GM18517 (cell line): ENCODE results near the gene THAP3.
A peak's percentile ranks its signal among the peaks of the same experiment; 100 is the strongest.

Source experiments
- ATAC-seq: cut with Tn5 transposase; IDR thresholded peaks from one replicate; pipeline ENCODE4 v1.9.1; 2021; ENCODE audit warnings: mild to moderate bottlenecking, moderate library complexity; ENCODE audit not compliant: unreplicated experiment

The THAP3 gene

GRCh38 chr1:6624710-6625583 lies at the start of gene THAP3:
Gene THAP3, plus strand, starts transcription at chr1:6624868. Its CDS starts 351 bp downstream, at chr1:6625219.
- peak; percentile 69 for ATAC-seq

- ATAC-seq = no peak
Observed at GRCh38 chr1:6577831-6578525, 46.7 kb upstream of the THAP3 start.

GRCh38 chr1:6578624-6579373 lies 45.9 kb upstream of the THAP3 start:
- ATAC-seq = no peak

GRCh38 chr1:6579374-6580118 lies 45.1 kb upstream of the THAP3 start, which contains the start of gene ZBTB48:
Gene ZBTB48, plus strand, starts transcription at chr1:6579994. Its CDS starts 616 bp downstream, at chr1:6580610.
- peak; percentile 88 for ATAC-seq

GRCh38 chr1:6580119-6580592 lies 44.5 kb upstream of the THAP3 start:
- no peak for ATAC-seq

- ATAC-seq = no peak
Observed at GRCh38 chr1:6580593-6581409, 43.9 kb upstream of the THAP3 start.

GRCh38 chr1:6581561-6582305 lies 42.9 kb upstream of the THAP3 start:
- ATAC-seq = no peak

- no peak for ATAC-seq
Observed at GRCh38 chr1:6582370-6582769, 42.3 kb upstream of the THAP3 start.

GRCh38 chr1:6584126-6585080 lies 40.3 kb upstream of the THAP3 start:
- no peak for ATAC-seq

- no peak for ATAC-seq
Observed at GRCh38 chr1:6585081-6585722, 39.5 kb upstream of the THAP3 start.

GRCh38 chr1:6585841-6586240 lies 38.8 kb upstream of the THAP3 start:
- ATAC-seq = no peak

GRCh38 chr1:6586404-6586816 lies 38.3 kb upstream of the THAP3 start:
- no peak for ATAC-seq

- no peak for ATAC-seq
Observed at GRCh38 chr1:6587261-6588005, 37.2 kb upstream of the THAP3 start.

- ATAC-seq = no peak
Observed at GRCh38 chr1:6588128-6588892, 36.4 kb upstream of the THAP3 start.

GRCh38 chr1:6588893-6589520 lies 35.7 kb upstream of the THAP3 start:
- no peak for ATAC-seq
